ENCODE measurements around the gene SUN1. TPM values are rescaled to one million over a fixed set of nuclear protein-coding genes. Genes with fewer than 3 reads are reported as not detected.
"Not testable (repeated sequence)": the region's sequence is repeated elsewhere in the genome, so short reads cannot be mapped to it uniquely, and the experiment has no call there.

The SUN1 gene
- total RNA-seq, 4 donors from 2014 or later = 113 to 259 (median 192) TPM

DNA sequence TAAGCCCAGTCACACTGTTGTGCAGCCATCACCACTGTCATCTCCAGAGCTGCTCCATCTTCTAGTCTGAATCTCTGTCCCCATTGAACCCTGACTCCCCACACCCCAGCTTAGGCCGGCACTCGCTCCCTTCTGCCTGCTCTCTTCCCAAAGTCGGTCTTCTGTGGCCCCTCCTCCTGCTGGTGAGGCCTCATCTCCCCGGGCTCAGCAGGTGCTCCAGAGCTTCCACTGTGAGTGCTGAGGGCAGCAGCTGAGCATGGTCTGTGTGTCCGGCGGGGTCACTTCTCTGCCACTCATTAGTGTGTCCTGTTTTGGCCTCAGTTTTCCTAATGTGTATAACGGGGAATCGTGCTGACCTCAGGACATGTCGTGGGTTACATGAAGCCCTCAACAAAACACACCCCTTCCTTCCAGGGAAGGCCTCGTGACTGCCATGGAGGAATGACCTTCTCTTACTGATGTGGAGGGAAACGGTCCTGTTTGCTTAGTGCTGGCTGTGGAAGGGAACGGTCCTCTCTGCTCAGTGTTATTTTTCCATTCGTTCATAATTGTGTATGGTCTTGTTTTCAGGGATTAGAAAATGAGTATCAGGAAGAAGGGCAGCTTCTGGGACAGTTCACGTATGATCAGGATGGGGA lies 39.7 kb downstream of the SUN1 start:
- H3K9me3 ChIP-seq = no peaks in the 10 kb centered on the region
- peaks cover 0 to 53% (median 0%) of the 10 kb centered on the region in 3 donors for H3K36me3 ChIP-seq
- no peak for DNase-seq
- H3K4me1 ChIP-seq = peaks cover 0 to 28% (median 3%) of the 10 kb centered on the region in 4 donors
- no peaks in the 10 kb centered on the region for H3K27me3 ChIP-seq
- TF ChIP-seq, protein P1, sequence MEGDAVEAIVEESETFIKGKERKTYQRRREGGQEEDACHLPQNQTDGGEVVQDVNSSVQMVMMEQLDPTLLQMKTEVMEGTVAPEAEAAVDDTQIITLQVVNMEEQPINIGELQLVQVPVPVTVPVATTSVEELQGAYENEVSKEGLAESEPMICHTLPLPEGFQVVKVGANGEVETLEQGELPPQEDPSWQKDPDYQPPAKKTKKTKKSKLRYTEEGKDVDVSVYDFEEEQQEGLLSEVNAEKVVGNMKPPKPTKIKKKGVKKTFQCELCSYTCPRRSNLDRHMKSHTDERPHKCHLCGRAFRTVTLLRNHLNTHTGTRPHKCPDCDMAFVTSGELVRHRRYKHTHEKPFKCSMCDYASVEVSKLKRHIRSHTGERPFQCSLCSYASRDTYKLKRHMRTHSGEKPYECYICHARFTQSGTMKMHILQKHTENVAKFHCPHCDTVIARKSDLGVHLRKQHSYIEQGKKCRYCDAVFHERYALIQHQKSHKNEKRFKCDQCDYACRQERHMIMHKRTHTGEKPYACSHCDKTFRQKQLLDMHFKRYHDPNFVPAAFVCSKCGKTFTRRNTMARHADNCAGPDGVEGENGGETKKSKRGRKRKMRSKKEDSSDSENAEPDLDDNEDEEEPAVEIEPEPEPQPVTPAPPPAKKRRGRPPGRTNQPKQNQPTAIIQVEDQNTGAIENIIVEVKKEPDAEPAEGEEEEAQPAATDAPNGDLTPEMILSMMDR (IDR thresholded peaks at IDR 0.05) = no peak
- no peak for TF ChIP-seq POLR2A (IDR thresholded peaks at IDR 0.05)
- H3K4me3 ChIP-seq = no peak overlapping the region
- H3K27ac ChIP-seq = peak overlapping the region in 1 of 4 donors; percentile 42

DNA sequence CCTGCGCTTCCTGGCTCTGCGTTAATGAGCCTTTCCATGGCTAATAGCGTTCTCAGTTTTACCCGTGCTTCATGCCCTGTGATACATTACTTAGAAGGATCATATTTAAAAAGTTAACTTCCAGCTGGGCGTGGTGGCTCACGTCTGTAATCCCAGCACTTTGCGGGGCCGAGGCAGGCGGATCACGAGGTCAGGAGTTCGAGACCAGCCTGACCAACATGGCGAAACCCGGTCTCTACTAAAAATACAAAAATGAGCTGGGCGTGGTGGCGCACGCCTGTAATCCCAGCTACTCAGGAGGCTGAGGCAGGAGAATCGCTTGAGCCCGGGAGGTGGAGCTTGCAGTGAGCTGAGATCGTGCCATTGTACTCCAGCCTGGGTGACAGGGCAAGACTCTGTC lies 40.4 kb downstream of the SUN1 start:
- not testable (repeated sequence) for H3K4me3 ChIP-seq, DNase-seq, H3K27me3 ChIP-seq, H3K9me3 ChIP-seq
- Histone ChIP-seq H3K36me3 (peaks cover 0 to 46% (median 0%) of the 10 kb centered on the region in 3 donors), H3K27ac (peak overlapping the region in 2 of 4 donors; percentile 42 to 76), H3K4me1 (peaks cover 0 to 22% (median 5%) of the 10 kb centered on the region in 4 donors)

GRCh38 chr7:873367-874002 lies 41.2 kb downstream of the SUN1 start:
- TF ChIP-seq, protein P1 (IDR thresholded peaks at IDR 0.05) = peak; percentile 78 to 99 (median 97)
- TF ChIP-seq POLR2A (IDR thresholded peaks at IDR 0.05) = no peak
- H3K9me3 ChIP-seq = no peaks in the 10 kb centered on the region
- no peak overlapping the region for H3K4me3 ChIP-seq
- H3K36me3 ChIP-seq = peaks cover 0 to 40% (median 0%) of the 10 kb centered on the region in 3 donors
- H3K27ac ChIP-seq = peak overlapping the region; percentile 18 to 76 (median 30)
- H3K4me1 ChIP-seq = peaks cover 0 to 23% (median 7%) of the 10 kb centered on the region in 4 donors
- DNase-seq = peak; percentile 61 to 91 (median 83)
- H3K27me3 ChIP-seq = no peaks in the 10 kb centered on the region

DNA sequence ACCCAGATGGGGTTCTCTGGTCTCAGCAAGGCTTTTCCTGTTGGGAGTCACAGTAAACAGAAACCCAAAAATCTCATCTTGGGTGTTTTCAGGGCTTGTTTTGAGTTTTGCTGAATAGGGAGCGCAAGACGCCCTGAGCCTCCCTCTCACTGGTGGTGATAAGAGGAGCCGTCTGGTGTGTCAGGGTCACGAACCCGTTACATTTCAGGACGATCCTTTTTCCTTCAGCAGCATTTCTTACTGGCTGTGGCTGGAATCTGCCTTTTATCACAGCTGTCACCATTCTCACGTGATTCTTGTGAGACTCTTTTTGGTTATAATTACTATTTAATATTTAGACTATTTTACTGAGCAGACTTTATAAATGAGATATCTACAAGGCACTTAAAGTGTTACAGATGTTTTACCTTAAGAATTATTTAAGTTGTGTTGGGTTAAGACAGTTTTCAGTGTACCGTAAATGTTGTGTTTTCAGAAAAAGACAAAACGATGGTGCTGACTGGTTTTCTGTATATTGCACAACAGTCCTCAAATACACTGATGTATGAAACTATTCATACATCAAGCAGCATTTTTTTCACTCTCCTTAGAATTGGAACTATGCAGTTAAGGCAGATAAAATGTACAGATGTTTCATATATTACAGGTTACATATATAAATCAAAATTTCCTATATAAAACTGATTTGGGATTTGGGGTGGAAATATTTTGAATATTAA lies 41.9 kb downstream of the SUN1 start:
- H3K27ac ChIP-seq = peak overlapping the region; percentile 18 to 76 (median 30)

GRCh38 chr7:875051-875450 lies 42.8 kb downstream of the SUN1 start:
- no peak for TF ChIP-seq POLR2A (IDR thresholded peaks at IDR 0.05)
- TF ChIP-seq, protein P1 (IDR thresholded peaks at IDR 0.05) = no peak
- Histone ChIP-seq H3K27me3 (no peaks in the 10 kb centered on the region), H3K36me3 (peaks cover 0 to 38% (median 0%) of the 10 kb centered on the region in 3 donors), H3K9me3 (no peaks in the 10 kb centered on the region), H3K27ac (no peak overlapping the region), H3K4me1 (peaks cover 0 to 33% (median 7%) of the 10 kb centered on the region in 4 donors), H3K4me3 (no peak overlapping the region)
- DNase-seq = no peak

More for the DNA sequence above, 41.9 kb downstream of the SUN1 start:
- no peak for DNase-seq
- H3K36me3 ChIP-seq = peaks cover 0 to 42% (median 0%) of the 10 kb centered on the region in 3 donors
- TF ChIP-seq, protein P1 (IDR thresholded peaks at IDR 0.05) = no peak
- no peak for TF ChIP-seq POLR2A (IDR thresholded peaks at IDR 0.05)
- peaks cover 0 to 30% (median 7%) of the 10 kb centered on the region in 4 donors for H3K4me1 ChIP-seq
- H3K27me3 ChIP-seq = no peaks in the 10 kb centered on the region
- no peaks in the 10 kb centered on the region for H3K9me3 ChIP-seq
- no peak overlapping the region for H3K4me3 ChIP-seq
